K562 (cell line): ENCODE data around the gene JADE2. TPM values are rescaled to one million over a fixed set of nuclear protein-coding genes. Genes with fewer than 3 reads are reported as not detected.

Experiments used
- BHLHE40 ChIP-seq: IDR thresholded peaks from 2 replicates; pipeline ENCODE4 v1.6.1; 2011; ENCODE audit warnings: low read length, improper control_type of control experiment
- CBFA2T3 ChIP-seq: fragments of 450-650 bp; IDR thresholded peaks from 2 replicates; pipeline ENCODE4 v1.6.1; 2017
- NCOA4 ChIP-seq: fragments of 450-650 bp; IDR thresholded peaks from 2 replicates; pipeline ENCODE4 v1.6.1; 2018; ENCODE audit warnings: mild to moderate bottlenecking; ENCODE audit not compliant: partially characterized antibody
- NR1H2 ChIP-seq: sonication (generic); formaldehyde crosslinking; IDR thresholded peaks from 2 replicates; pipeline ENCODE4 v1.4.0; 2020; ENCODE audit warnings: mild to moderate bottlenecking, missing genetic modification reagents
- OTX1 ChIP-seq: fragments of 450-650 bp; formaldehyde crosslinking; IDR thresholded peaks from 2 replicates; pipeline ENCODE4 v1.4.0; 2022; ENCODE audit warnings: mild to moderate bottlenecking
- PCBP2 ChIP-seq: fragments of 200-400 bp; formaldehyde crosslinking; IDR thresholded peaks from 2 replicates; pipeline ENCODE4 v1.6.1; 2018; ENCODE audit warnings: low read length, low read depth, mild to moderate bottlenecking, moderate library complexity; ENCODE audit not compliant: poor library complexity, severe bottlenecking
- SETDB1 ChIP-seq: IDR thresholded peaks from one replicate; pipeline ENCODE4 v1.6.1; 2012; ENCODE audit warnings: low read length, control low read depth, inconsistent platforms
- SIN3A ChIP-seq, 2 experiments: fragments of 150-350 bp in 1 of 2; IDR thresholded peaks; 2 replicates each; pipeline ENCODE4 v1.6.1; 2011 to 2016; ENCODE audit warnings: borderline replicate concordance in 2 of 2, low read depth in 2 of 2, low read length in 2 of 2, mild to moderate bottlenecking in 2 of 2, moderate library complexity in 2 of 2; ENCODE audit not compliant: control insufficient read depth in 1 of 2
- XRCC4 ChIP-seq: IDR thresholded peaks from one replicate; pipeline ENCODE4 v1.6.1; 2011; ENCODE audit not compliant: insufficient read depth, insufficient read length; ENCODE audit errors: extremely low read depth
- ZBTB40 ChIP-seq, 2 experiments: fragments of 450-650 bp in 1 of 2; sonication (generic) in 1 of 2; formaldehyde crosslinking in 1 of 2; IDR thresholded peaks; 2 replicates each; pipeline versions ENCODE4 v1.7.1 to v1.9.0; 2016 to 2022; ENCODE audit warnings: inconsistent platforms in 1 of 2, mild to moderate bottlenecking in 1 of 2, missing genetic modification reagents in 1 of 2
- ZNF253 ChIP-seq: fragments of 250-450 bp; sonication (Bioruptor Pico); conservative IDR thresholded peaks from 2 replicates; pipeline ENCODE4 v1.6.1; 2021; ENCODE audit warnings: mild to moderate bottlenecking
- ZNF609 ChIP-seq: sonication (generic); formaldehyde crosslinking; IDR thresholded peaks from 2 replicates; pipeline ENCODE4 v1.8.1; 2023; ENCODE audit warnings: missing genetic modification reagents, mild to moderate bottlenecking, borderline replicate concordance
- polyA plus RNA-seq, 8 experiments: library from polyadenylated mRNA; depleted of rRNA in 4 of 8; stranded (reverse) in 5 of 8; unstranded in 3 of 8; fragments of >200 nt; fragmentation: Nextera tagmentation in 2 of 8; fragmentation: Illumina TruSeq in 1 of 8; extraction: Ambion mirVana in 2 of 8; extraction: Trizol in 1 of 8; gene quantifications; 2 replicates each; pipeline versions ENCODE4 v1.2.1 to v1.2.3, GENCODE V29; 2011 to 2014; ENCODE audit warnings: inconsistent platforms in 1 of 8, missing spikeins in 1 of 8
- total RNA-seq, 7 experiments: library from RNA; depleted of rRNA in 6 of 7; stranded (reverse); fragments of >200 nt in 6 of 7; fragmentation: Illumina TruSeq in 2 of 7; extraction: Trizol in 2 of 7; gene quantifications; 2 replicates each; pipeline versions ENCODE4 v1.2.1 to v1.2.3, GENCODE V29; 2011 to 2021; ENCODE audit warnings: low replicate concordance in 1 of 7

The JADE2 gene
- total and polyA plus RNA-seq, 9 of the 15 experiments (the other 6 are each of a cell fraction or from before 2014, with no cell fraction given) = 0.50 to 23.3 (median 9.1) TPM

- TF ChIP-seq NR1H2 (no peak), PCBP2 (no peak), SETDB1 (no peak), OTX1 (CRISPR knock-in tag) (no peak), NCOA4 (no peak), CBFA2T3 (no peak), BHLHE40 (no peak; the same call in 1 of the 2 replicates), SIN3A (IDR thresholded peaks at IDR 0.05; ENCODE audit: borderline replicate concordance in 2 of 2, control insufficient read depth in 1 of 2, low read depth in 2 of 2, low read length in 2 of 2) (no peak), ZNF609 (CRISPR knock-in tag) (no peak), XRCC4 (no peak), ZBTB40 (IDR thresholded peaks at IDR 0.05) (no peak), ZBTB40 (CRISPR knock-in tag; IDR thresholded peaks at IDR 0.05) (no peak), ZNF253 (CRISPR knock-in tag) (no peak)
These were observed 1.9 kb downstream of the JADE2 start (continued) for GRCh38 chr5:134527156-134527960.
